Measurements from ENCODE around the gene C6orf47. TPM values are rescaled to one million over a fixed set of nuclear protein-coding genes. Genes with fewer than 3 reads are reported as not detected.

C6orf47 gene
- total and polyA plus RNA-seq, 2 of the 13 experiments (the other 11 are each of a cell fraction or from before 2014, with no cell fraction given): 1.7 to 18.1 TPM

DNA sequence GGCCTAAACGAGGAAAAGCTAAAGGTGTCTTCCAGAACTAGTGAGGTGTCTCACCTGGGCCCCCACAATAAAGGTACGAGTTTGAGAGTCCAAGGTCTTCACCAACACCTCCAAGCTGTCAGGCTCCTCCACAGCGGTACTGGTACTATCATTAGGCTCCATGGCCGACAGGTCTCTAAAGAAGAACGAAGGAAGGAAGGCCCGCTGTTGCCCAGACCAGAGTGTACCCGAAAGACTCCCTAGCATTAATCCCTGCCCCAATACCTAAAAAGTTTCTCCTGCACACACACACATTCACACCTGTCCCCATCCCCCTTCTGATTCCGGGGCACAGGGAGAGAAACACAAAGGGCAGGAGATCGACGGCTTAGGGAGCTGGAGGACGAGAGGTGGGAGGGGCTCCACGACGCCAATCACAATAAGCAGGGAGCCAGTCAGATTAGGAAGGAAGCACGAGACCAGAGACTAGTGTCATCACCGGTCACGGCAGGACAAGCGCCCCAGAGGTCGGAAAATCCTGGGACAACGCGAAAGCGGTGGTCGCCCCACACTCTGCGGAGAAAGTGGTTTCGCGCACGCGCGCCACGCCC, 8.9 kb downstream of the C6orf47 start (continued):
- TF ChIP-seq SMC3 (IDR thresholded peaks at IDR 0.05; ENCODE audit: low read length) (peak; percentile 6; the same call in 1 of the 2 replicates), HDAC1 (CRISPR knock-in tag; IDR thresholded peaks at IDR 0.05) (no peak), FOXP1 (IDR thresholded peaks at IDR 0.05) (no peak), FOXP1 (CRISPR knock-in tag; IDR thresholded peaks at IDR 0.05) (0 out of 2 replicates have a peak, but pooled peaks have one; percentile 3), ZNF292 (CRISPR knock-in tag; IDR thresholded peaks at IDR 0.05; ENCODE audit: borderline replicate concordance, low read depth) (no peak), HOXA3 (CRISPR knock-in tag; IDR thresholded peaks at IDR 0.05) (no peak), ZNF501 (CRISPR knock-in tag; IDR thresholded peaks at IDR 0.05) (no peak), ZNF781 (CRISPR knock-in tag; IDR thresholded peaks at IDR 0.05; ENCODE audit: borderline replicate concordance, not compliant biosample characterization) (no peak), ZNF101 (CRISPR knock-in tag; IDR thresholded peaks at IDR 0.05; ENCODE audit: borderline replicate concordance, low read depth) (no peak), HNRNPK (IDR thresholded peaks at IDR 0.05; ENCODE audit: low read depth, low read length, poor library complexity, severe bottlenecking) (no peak), ZC3H13 (CRISPR knock-in tag; IDR thresholded peaks at IDR 0.05) (no peak), FOXK2 (IDR thresholded peaks at IDR 0.05) (no peak), ZMYM4 (CRISPR knock-in tag; IDR thresholded peaks at IDR 0.05) (peak; percentile 23; the same call in 1 of the 2 replicates), ZNF841 (CRISPR knock-in tag; IDR thresholded peaks at IDR 0.05; ENCODE audit: borderline replicate concordance) (no peak), SAP130 (CRISPR knock-in tag; IDR thresholded peaks at IDR 0.05; ENCODE audit: low read depth) (0 out of 2 replicates have a peak, but pooled peaks have one; percentile 70), ZNF143 (CRISPR knock-in tag; IDR thresholded peaks at IDR 0.05) (peak; percentile 44; the same call in 1 of the 2 replicates), PITX1 (CRISPR knock-in tag; IDR thresholded peaks at IDR 0.05) (no peak; the same call in 1 of the 2 replicates), ZNF75D (CRISPR knock-in tag; IDR thresholded peaks at IDR 0.05; ENCODE audit: borderline replicate concordance) (no peak), SIX1 (CRISPR knock-in tag; IDR thresholded peaks at IDR 0.05; ENCODE audit: borderline replicate concordance) (no peak), ZNF3 (CRISPR knock-in tag; IDR thresholded peaks at IDR 0.05) (no peak), ATF7-NPFF (CRISPR knock-in tag; IDR thresholded peaks at IDR 0.05; ENCODE audit: low read depth) (0 out of 2 replicates have a peak, but pooled peaks have one; percentile 49), MED8 (CRISPR knock-in tag; IDR thresholded peaks at IDR 0.05; ENCODE audit: insufficient replicate concordance) (no peak), ATF1 (CRISPR knock-in tag; IDR thresholded peaks at IDR 0.05) (no peak)
- TF ChIP-seq, protein P1, sequence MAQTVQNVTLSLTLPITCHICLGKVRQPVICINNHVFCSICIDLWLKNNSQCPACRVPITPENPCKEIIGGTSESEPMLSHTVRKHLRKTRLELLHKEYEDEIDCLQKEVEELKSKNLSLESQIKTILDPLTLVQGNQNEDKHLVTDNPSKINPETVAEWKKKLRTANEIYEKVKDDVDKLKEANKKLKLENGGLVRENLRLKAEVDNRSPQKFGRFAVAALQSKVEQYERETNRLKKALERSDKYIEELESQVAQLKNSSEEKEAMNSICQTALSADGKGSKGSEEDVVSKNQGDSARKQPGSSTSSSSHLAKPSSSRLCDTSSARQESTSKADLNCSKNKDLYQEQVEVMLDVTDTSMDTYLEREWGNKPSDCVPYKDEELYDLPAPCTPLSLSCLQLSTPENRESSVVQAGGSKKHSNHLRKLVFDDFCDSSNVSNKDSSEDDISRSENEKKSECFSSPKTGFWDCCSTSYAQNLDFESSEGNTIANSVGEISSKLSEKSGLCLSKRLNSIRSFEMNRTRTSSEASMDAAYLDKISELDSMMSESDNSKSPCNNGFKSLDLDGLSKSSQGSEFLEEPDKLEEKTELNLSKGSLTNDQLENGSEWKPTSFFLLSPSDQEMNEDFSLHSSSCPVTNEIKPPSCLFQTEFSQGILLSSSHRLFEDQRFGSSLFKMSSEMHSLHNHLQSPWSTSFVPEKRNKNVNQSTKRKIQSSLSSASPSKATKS (CRISPR knock-in tag; IDR thresholded peaks at IDR 0.05): no peak
- TF ChIP-seq, protein P2, sequence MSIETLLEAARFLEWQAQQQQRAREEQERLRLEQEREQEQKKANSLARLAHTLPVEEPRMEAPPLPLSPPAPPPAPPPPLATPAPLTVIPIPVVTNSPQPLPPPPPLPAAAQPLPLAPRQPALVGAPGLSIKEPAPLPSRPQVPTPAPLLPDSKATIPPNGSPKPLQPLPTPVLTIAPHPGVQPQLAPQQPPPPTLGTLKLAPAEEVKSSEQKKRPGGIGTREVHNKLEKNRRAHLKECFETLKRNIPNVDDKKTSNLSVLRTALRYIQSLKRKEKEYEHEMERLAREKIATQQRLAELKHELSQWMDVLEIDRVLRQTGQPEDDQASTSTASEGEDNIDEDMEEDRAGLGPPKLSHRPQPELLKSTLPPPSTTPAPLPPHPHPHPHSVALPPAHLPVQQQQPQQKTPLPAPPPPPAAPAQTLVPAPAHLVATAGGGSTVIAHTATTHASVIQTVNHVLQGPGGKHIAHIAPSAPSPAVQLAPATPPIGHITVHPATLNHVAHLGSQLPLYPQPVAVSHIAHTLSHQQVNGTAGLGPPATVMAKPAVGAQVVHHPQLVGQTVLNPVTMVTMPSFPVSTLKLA (IDR thresholded peaks at IDR 0.05): peak; percentile 41
- TF ChIP-seq, protein P3, sequence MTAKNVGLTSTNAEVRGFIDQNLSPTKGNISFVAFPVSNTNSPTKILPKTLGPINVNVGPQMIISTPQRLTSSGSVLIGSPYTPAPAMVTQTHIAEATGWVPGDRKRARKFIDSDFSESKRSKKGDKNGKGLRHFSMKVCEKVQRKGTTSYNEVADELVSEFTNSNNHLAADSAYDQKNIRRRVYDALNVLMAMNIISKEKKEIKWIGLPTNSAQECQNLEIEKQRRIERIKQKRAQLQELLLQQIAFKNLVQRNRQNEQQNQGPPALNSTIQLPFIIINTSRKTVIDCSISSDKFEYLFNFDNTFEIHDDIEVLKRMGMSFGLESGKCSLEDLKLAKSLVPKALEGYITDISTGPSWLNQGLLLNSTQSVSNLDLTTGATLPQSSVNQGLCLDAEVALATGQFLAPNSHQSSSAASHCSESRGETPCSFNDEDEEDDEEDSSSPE (CRISPR knock-in tag; IDR thresholded peaks at IDR 0.05): no peak
- TF ChIP-seq, protein P4, sequence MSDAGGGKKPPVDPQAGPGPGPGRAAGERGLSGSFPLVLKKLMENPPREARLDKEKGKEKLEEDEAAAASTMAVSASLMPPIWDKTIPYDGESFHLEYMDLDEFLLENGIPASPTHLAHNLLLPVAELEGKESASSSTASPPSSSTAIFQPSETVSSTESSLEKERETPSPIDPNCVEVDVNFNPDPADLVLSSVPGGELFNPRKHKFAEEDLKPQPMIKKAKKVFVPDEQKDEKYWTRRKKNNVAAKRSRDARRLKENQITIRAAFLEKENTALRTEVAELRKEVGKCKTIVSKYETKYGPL (CRISPR knock-in tag; IDR thresholded peaks at IDR 0.05): no peak

Measured in HepG2 (cell line).